ENCODE results near the gene NR1D1. TPM values are rescaled to one million over a fixed set of nuclear protein-coding genes. Genes with fewer than 3 reads are reported as not detected.

The NR1D1 gene
- total and polyA plus RNA-seq, 2 of the 13 experiments (the other 11 are each of a cell fraction or from before 2014, with no cell fraction given), result 2.1 to 2.7 TPM

DNA sequence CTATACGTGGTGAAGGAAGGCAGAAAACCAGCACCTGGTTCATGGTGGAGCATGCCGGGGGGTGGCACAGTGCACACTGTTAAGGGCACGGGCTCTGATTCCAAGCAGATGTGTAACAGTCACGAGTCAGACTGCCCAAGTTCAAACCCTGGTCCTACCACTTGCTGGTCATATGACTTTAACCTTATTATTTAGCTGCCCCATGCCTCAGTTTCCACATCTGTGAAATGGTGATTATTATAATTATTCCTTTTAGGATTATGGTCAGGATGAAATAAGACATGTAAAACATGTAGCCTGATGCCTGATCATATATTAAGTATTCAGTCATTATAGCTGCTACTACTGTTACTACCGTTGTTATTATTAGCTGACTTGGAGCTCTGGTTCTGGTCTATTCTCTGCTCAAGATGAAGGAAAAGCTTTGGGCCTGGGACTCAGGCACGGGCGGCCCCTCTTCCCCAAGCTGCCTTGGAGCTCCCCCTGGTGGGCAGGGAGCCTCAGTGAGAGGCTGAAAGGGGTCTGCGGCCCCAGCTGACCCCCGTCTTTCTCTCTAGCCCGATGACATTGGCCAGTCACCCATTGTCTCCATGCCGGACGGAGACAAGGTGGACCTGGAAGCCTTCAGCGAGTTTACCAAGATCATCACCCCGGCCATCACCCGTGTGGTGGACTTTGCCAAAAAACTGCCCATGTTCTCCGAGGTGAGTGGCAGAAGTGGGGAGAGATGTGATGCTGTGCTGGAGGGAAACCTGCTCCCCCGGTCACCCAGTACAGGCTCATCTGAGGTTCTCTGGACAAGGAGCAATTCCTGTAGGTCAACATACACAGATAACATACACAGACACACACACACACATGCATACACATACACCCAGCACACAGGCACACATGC is 14.0 kb downstream of the NR1D1 start (continued):
- TF ChIP-seq, protein P1, sequence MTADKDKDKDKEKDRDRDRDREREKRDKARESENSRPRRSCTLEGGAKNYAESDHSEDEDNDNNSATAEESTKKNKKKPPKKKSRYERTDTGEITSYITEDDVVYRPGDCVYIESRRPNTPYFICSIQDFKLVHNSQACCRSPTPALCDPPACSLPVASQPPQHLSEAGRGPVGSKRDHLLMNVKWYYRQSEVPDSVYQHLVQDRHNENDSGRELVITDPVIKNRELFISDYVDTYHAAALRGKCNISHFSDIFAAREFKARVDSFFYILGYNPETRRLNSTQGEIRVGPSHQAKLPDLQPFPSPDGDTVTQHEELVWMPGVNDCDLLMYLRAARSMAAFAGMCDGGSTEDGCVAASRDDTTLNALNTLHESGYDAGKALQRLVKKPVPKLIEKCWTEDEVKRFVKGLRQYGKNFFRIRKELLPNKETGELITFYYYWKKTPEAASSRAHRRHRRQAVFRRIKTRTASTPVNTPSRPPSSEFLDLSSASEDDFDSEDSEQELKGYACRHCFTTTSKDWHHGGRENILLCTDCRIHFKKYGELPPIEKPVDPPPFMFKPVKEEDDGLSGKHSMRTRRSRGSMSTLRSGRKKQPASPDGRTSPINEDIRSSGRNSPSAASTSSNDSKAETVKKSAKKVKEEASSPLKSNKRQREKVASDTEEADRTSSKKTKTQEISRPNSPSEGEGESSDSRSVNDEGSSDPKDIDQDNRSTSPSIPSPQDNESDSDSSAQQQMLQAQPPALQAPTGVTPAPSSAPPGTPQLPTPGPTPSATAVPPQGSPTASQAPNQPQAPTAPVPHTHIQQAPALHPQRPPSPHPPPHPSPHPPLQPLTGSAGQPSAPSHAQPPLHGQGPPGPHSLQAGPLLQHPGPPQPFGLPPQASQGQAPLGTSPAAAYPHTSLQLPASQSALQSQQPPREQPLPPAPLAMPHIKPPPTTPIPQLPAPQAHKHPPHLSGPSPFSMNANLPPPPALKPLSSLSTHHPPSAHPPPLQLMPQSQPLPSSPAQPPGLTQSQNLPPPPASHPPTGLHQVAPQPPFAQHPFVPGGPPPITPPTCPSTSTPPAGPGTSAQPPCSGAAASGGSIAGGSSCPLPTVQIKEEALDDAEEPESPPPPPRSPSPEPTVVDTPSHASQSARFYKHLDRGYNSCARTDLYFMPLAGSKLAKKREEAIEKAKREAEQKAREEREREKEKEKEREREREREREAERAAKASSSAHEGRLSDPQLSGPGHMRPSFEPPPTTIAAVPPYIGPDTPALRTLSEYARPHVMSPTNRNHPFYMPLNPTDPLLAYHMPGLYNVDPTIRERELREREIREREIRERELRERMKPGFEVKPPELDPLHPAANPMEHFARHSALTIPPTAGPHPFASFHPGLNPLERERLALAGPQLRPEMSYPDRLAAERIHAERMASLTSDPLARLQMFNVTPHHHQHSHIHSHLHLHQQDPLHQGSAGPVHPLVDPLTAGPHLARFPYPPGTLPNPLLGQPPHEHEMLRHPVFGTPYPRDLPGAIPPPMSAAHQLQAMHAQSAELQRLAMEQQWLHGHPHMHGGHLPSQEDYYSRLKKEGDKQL (CRISPR knock-in tag; IDR thresholded peaks at IDR 0.05; ENCODE audit: low read depth), result no peak
- TF ChIP-seq, protein P2, sequence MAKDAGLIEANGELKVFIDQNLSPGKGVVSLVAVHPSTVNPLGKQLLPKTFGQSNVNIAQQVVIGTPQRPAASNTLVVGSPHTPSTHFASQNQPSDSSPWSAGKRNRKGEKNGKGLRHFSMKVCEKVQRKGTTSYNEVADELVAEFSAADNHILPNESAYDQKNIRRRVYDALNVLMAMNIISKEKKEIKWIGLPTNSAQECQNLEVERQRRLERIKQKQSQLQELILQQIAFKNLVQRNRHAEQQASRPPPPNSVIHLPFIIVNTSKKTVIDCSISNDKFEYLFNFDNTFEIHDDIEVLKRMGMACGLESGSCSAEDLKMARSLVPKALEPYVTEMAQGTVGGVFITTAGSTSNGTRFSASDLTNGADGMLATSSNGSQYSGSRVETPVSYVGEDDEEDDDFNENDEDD (CRISPR knock-in tag; IDR thresholded peaks at IDR 0.05; ENCODE audit: borderline replicate concordance), result no peak
- TF ChIP-seq ZNF768 (CRISPR knock-in tag; IDR thresholded peaks at IDR 0.05), result peak; percentile 57; the same call in 1 of the 2 replicates
- no peak for TF ChIP-seq RCOR2 (CRISPR knock-in tag; IDR thresholded peaks at IDR 0.05)
- peak; percentile 90 for TF ChIP-seq RXRA (CRISPR knock-in tag; IDR thresholded peaks at IDR 0.05)
- TF ChIP-seq ZNF331 (CRISPR knock-in tag; IDR thresholded peaks at IDR 0.05), result 0 out of 2 replicates have a peak, but pooled peaks have one; percentile 16
- TF ChIP-seq HNF4A (CRISPR knock-in tag; IDR thresholded peaks at IDR 0.05), result no peak
- TF ChIP-seq, protein P3, sequence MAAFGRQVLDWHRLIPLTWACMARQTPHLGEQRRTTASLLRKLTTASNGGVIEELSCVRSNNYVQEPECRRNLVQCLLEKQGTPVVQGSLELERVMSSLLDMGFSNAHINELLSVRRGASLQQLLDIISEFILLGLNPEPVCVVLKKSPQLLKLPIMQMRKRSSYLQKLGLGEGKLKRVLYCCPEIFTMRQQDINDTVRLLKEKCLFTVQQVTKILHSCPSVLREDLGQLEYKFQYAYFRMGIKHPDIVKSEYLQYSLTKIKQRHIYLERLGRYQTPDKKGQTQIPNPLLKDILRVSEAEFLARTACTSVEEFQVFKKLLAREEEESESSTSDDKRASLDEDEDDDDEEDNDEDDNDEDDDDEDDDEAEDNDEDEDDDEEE (CRISPR knock-in tag; IDR thresholded peaks at IDR 0.05), result no peak
- no peak for TF ChIP-seq PTBP1 (IDR thresholded peaks at IDR 0.05; ENCODE audit: low read depth, low read length, poor library complexity, severe bottlenecking)
- no peak for TF ChIP-seq SOX6 (IDR thresholded peaks at IDR 0.05)
- no peak for TF ChIP-seq SOX6 (CRISPR knock-in tag; IDR thresholded peaks at IDR 0.05)
- 0 out of 2 replicates have a peak, but pooled peaks have one; percentile 21 for TF ChIP-seq BCL6 (CRISPR knock-in tag; IDR thresholded peaks at IDR 0.05)
- TF ChIP-seq SALL1 (CRISPR knock-in tag; IDR thresholded peaks at IDR 0.05), result peak; percentile 49; the same call in 1 of the 2 replicates
- TF ChIP-seq, protein P4, sequence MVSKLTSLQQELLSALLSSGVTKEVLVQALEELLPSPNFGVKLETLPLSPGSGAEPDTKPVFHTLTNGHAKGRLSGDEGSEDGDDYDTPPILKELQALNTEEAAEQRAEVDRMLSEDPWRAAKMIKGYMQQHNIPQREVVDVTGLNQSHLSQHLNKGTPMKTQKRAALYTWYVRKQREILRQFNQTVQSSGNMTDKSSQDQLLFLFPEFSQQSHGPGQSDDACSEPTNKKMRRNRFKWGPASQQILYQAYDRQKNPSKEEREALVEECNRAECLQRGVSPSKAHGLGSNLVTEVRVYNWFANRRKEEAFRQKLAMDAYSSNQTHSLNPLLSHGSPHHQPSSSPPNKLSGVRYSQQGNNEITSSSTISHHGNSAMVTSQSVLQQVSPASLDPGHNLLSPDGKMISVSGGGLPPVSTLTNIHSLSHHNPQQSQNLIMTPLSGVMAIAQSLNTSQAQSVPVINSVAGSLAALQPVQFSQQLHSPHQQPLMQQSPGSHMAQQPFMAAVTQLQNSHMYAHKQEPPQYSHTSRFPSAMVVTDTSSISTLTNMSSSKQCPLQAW (CRISPR knock-in tag; IDR thresholded peaks at IDR 0.05), result 0 out of 2 replicates have a peak, but pooled peaks have one; percentile 22
- TF ChIP-seq, protein P5, sequence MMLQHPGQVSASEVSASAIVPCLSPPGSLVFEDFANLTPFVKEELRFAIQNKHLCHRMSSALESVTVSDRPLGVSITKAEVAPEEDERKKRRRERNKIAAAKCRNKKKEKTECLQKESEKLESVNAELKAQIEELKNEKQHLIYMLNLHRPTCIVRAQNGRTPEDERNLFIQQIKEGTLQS (CRISPR knock-in tag; IDR thresholded peaks at IDR 0.05), result no peak
- TF ChIP-seq DNMT3B (CRISPR knock-in tag; conservative IDR thresholded peaks at IDR 0.05), result no peak
- TF ChIP-seq, protein P6, sequence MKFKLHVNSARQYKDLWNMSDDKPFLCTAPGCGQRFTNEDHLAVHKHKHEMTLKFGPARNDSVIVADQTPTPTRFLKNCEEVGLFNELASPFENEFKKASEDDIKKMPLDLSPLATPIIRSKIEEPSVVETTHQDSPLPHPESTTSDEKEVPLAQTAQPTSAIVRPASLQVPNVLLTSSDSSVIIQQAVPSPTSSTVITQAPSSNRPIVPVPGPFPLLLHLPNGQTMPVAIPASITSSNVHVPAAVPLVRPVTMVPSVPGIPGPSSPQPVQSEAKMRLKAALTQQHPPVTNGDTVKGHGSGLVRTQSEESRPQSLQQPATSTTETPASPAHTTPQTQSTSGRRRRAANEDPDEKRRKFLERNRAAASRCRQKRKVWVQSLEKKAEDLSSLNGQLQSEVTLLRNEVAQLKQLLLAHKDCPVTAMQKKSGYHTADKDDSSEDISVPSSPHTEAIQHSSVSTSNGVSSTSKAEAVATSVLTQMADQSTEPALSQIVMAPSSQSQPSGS (CRISPR knock-in tag; IDR thresholded peaks at IDR 0.05), result peak; percentile 27; the same call in 1 of the 2 replicates
- 0 out of 4 replicates have a peak, but pooled peaks of 1 of the 2 experiments have one; percentile 7 for TF ChIP-seq NR2F1 (CRISPR knock-in tag; IDR thresholded peaks at IDR 0.05)
